ENCODE data around the gene PHF3.

DNA sequence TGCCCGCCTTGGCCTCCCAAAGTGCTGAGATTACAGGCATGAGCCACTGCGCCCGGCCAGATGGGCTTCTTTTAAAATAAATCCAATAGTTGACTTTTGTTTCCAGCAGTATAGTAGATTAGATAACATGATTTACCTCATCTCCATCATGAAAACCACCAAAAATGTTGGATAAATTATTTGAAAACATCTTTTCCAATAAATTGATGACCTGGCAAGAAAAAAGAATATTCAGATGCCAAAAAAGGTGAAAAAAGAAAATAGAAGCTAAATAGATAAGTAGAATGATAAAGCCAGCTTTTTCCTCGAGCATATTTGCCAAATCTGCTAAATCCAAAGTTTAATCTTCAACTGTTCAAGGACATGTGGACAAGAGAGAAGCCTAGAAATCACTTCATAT is 109.2 kb downstream of the PHF3 start:
- TF ChIP-seq, protein P1, sequence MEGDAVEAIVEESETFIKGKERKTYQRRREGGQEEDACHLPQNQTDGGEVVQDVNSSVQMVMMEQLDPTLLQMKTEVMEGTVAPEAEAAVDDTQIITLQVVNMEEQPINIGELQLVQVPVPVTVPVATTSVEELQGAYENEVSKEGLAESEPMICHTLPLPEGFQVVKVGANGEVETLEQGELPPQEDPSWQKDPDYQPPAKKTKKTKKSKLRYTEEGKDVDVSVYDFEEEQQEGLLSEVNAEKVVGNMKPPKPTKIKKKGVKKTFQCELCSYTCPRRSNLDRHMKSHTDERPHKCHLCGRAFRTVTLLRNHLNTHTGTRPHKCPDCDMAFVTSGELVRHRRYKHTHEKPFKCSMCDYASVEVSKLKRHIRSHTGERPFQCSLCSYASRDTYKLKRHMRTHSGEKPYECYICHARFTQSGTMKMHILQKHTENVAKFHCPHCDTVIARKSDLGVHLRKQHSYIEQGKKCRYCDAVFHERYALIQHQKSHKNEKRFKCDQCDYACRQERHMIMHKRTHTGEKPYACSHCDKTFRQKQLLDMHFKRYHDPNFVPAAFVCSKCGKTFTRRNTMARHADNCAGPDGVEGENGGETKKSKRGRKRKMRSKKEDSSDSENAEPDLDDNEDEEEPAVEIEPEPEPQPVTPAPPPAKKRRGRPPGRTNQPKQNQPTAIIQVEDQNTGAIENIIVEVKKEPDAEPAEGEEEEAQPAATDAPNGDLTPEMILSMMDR (IDR thresholded peaks at IDR 0.05) = no peak
- TF ChIP-seq POLR2AphosphoS5 (IDR thresholded peaks at IDR 0.05) = no peak
